Measurements from ENCODE around the gene IBA57.

DNA sequence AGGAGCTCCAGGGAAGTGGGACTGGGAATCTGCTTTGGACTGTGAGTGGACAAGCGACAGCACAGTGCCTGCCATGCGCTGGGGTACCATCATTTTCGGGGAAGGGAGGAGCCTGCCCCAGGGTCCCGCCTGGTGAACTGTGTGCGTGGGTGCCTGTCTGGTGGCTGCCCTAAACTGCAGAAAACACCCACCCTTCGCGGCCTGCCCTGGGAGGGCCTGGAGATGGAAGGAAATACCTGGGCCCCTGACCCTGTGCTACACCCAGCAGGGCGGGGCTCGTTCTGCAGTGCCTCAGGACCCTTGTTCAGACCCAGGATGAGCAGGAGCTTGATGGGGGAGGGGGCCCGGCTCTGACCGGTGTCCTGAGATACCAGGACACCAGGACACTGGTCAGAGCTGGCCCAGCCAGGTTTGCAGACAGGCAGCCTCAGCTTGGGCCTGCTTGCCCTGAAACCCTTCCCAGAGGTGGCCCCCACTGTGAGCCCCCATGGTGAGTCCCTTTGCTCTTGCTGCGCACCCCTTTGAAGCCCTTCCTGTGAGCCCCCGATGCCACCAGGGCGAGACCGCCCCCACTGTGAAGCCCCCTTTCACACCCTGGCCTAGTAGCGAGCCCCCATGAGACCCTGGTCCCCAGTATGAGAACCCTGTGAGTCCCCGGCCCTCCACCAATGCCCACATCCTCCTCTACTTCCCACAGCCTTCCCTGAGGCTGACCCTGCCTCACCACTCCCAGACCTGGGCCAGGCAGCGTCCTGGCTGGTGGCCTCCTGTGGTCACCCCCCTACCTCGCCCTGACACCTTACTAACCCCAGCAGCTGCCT lies 13.3 kb upstream of the IBA57 start:
- TF ChIP-seq ARNTL (CRISPR knock-in tag; IDR thresholded peaks at IDR 0.05; ENCODE audit: borderline replicate concordance, low read depth) (no peak), ZFP30 (CRISPR knock-in tag; IDR thresholded peaks at IDR 0.05) (no peak), ZFP3 (CRISPR knock-in tag; IDR thresholded peaks at IDR 0.05) (no peak)
- TF ChIP-seq, protein P1, sequence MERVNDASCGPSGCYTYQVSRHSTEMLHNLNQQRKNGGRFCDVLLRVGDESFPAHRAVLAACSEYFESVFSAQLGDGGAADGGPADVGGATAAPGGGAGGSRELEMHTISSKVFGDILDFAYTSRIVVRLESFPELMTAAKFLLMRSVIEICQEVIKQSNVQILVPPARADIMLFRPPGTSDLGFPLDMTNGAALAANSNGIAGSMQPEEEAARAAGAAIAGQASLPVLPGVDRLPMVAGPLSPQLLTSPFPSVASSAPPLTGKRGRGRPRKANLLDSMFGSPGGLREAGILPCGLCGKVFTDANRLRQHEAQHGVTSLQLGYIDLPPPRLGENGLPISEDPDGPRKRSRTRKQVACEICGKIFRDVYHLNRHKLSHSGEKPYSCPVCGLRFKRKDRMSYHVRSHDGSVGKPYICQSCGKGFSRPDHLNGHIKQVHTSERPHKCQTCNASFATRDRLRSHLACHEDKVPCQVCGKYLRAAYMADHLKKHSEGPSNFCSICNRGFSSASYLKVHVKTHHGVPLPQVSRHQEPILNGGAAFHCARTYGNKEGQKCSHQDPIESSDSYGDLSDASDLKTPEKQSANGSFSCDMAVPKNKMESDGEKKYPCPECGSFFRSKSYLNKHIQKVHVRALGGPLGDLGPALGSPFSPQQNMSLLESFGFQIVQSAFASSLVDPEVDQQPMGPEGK (CRISPR knock-in tag; IDR thresholded peaks at IDR 0.05; ENCODE audit: borderline replicate concordance) = no peak
- TF ChIP-seq, protein P2, sequence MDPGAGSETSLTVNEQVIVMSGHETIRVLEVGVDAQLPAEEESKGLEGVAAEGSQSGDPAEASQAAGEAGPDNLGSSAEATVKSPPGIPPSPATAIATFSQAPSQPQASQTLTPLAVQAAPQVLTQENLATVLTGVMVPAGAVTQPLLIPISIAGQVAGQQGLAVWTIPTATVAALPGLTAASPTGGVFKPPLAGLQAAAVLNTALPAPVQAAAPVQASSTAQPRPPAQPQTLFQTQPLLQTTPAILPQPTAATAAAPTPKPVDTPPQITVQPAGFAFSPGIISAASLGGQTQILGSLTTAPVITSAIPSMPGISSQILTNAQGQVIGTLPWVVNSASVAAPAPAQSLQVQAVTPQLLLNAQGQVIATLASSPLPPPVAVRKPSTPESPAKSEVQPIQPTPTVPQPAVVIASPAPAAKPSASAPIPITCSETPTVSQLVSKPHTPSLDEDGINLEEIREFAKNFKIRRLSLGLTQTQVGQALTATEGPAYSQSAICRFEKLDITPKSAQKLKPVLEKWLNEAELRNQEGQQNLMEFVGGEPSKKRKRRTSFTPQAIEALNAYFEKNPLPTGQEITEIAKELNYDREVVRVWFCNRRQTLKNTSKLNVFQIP (CRISPR knock-in tag; IDR thresholded peaks at IDR 0.05; ENCODE audit: borderline replicate concordance, low read depth) = no peak
